ENCODE results near the gene SLC1A7.

Gene SLC1A7

DNA sequence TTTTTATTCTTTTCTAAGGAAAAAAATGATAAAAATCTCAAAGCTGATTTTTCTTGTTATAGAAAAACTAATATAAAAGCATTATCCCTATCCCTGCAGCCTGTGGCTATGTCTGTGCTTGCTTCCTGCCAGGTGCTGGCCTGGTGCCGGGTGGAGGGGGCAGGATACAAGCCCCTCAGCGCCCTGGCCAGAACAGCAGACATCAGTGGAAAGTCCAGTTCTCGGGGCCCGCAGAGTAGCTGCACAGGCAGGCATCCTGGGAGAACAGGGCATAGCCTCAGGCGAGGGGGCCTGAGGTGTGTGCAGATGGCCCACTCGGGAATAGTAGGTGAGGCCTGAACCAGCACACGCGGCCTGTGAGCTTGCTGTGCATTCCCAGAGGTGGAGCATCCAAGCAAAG is 57.0 kb downstream of the SLC1A7 start:
- no peaks in the 10 kb centered on the region for H4K20me1 ChIP-seq (ENCODE audit: control insufficient read depth, insufficient read depth, low read depth, low read length)
- no peak overlapping the region for H3K4me3 ChIP-seq (ENCODE audit: low read length)
- H3K4me2 ChIP-seq (ENCODE audit: low read length): no peak overlapping the region
- H3K36me3 ChIP-seq (ENCODE audit: control insufficient read depth, low read length): no peaks in the 10 kb centered on the region
- H3K9me2 ChIP-seq (replicated peaks; ENCODE audit: control insufficient read depth, low read length): no peaks in the 10 kb centered on the region
- no peaks in the 10 kb centered on the region for H3K79me2 ChIP-seq (ENCODE audit: control insufficient read depth, low read length)
- no peak for TF ChIP-seq EZH2phosphoT487 (IDR thresholded peaks at IDR 0.05; ENCODE audit: borderline replicate concordance, low read length)
- no peaks in the 10 kb centered on the region for H3K9me3 ChIP-seq (ENCODE audit: control insufficient read depth, insufficient read depth, low read length)
- H3K4me1 ChIP-seq (ENCODE audit: control insufficient read depth, low read length): no peaks in the 10 kb centered on the region
- no peaks in the 10 kb centered on the region for H3F3A ChIP-seq (ENCODE audit: control insufficient read depth, insufficient read depth)
- no peaks in the 10 kb centered on the region for H3K27me3 ChIP-seq (ENCODE audit: control insufficient read depth, low read length)
- no peak overlapping the region for H3K27ac ChIP-seq (ENCODE audit: low read depth, low read length)

DNA sequence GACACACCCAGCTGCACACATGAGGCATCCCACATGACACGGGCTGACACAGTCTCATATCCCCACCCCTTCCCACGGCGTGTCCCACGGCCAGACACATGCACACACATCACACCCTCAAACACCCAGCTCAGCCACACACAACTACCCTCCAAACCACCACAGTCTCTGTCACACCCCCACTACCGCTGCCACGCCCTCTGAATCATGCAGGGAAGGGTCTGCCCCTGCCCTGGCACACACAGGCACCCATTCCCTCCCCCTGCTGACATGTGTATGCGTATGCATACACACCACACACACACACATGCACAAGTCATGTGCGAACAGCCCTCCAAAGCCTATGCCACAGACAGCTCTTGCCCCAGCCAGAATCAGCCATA is 57.9 kb downstream of the SLC1A7 start:
- no peaks in the 10 kb centered on the region for H3K36me3 ChIP-seq (ENCODE audit: control insufficient read depth, low read length)
- H3K9me2 ChIP-seq (replicated peaks; ENCODE audit: control insufficient read depth, low read length): no peaks in the 10 kb centered on the region
- no peak overlapping the region for H3K4me3 ChIP-seq (ENCODE audit: low read length)
- H3K27me3 ChIP-seq (ENCODE audit: control insufficient read depth, low read length): no peaks in the 10 kb centered on the region
- no peaks in the 10 kb centered on the region for H3K9me3 ChIP-seq (ENCODE audit: control insufficient read depth, insufficient read depth, low read length)
- H3K79me2 ChIP-seq (ENCODE audit: control insufficient read depth, low read length): no peaks in the 10 kb centered on the region
- no peak overlapping the region for H3K4me2 ChIP-seq (ENCODE audit: low read length)
- no peaks in the 10 kb centered on the region for H3F3A ChIP-seq (ENCODE audit: control insufficient read depth, insufficient read depth)
- H4K20me1 ChIP-seq (ENCODE audit: control insufficient read depth, insufficient read depth, low read depth, low read length): no peaks in the 10 kb centered on the region
- no peak overlapping the region for H3K27ac ChIP-seq (ENCODE audit: low read depth, low read length)
- no peak for TF ChIP-seq EZH2phosphoT487 (IDR thresholded peaks at IDR 0.05; ENCODE audit: borderline replicate concordance, low read length)
- TF ChIP-seq, protein P1, sequence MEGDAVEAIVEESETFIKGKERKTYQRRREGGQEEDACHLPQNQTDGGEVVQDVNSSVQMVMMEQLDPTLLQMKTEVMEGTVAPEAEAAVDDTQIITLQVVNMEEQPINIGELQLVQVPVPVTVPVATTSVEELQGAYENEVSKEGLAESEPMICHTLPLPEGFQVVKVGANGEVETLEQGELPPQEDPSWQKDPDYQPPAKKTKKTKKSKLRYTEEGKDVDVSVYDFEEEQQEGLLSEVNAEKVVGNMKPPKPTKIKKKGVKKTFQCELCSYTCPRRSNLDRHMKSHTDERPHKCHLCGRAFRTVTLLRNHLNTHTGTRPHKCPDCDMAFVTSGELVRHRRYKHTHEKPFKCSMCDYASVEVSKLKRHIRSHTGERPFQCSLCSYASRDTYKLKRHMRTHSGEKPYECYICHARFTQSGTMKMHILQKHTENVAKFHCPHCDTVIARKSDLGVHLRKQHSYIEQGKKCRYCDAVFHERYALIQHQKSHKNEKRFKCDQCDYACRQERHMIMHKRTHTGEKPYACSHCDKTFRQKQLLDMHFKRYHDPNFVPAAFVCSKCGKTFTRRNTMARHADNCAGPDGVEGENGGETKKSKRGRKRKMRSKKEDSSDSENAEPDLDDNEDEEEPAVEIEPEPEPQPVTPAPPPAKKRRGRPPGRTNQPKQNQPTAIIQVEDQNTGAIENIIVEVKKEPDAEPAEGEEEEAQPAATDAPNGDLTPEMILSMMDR (IDR thresholded peaks at IDR 0.05; ENCODE audit: low read depth, low read length, poor library complexity, severe bottlenecking): no peak
- no peaks in the 10 kb centered on the region for H3K4me1 ChIP-seq (ENCODE audit: control insufficient read depth, low read length)

DNA sequence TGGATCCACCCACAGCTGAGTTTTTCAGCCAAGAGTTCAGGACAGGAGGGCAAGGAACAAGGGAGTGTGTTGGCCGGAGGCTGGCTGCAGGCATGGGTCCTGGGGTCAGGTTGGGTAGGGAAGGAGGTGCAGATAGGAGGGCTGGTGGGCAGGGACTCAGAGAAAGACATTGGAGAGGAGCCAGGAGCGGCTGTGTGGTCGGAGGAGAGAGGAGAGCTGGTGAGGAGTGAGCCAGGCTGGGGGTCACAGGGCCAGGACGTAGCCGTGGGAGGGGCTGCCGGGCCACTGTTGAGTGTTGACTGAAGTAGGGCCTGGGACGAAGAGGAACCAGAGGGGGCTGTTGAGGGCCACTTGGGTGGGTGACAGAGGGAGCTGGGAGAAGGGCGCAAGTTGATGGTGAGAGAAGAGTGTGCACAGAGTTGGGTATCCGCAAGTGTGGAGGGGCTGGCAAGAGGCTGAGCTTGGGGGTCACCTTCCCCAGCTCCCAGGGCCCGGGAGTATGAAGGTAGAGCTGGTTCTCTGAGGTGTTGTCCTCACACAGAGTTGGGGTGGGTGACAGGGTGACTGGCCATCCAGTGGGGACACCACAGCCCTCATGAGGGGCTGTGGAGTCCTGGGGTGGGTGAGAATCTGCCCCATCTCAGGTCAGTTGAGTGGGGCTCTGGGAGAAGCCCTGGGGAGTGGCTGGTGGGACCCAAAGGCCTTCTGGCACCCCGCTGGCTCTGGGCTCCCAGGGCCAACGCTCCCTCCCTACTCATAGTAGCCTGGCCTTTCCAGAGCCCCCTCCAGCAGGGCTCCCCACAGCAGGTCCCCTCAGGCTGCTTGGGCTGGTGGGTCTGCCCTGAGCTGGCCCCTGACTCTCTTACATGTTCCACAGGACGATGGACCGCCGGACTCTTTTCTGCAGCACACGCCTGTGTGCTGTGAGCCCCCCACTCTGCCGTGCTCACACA is 58.5 kb downstream of the SLC1A7 start:
- Histone ChIP-seq H3K9me3 (ENCODE audit: control insufficient read depth, insufficient read depth, low read length) (no peaks in the 10 kb centered on the region), H4K20me1 (ENCODE audit: control insufficient read depth, insufficient read depth, low read depth, low read length) (no peaks in the 10 kb centered on the region), H3K27me3 (ENCODE audit: control insufficient read depth, low read length) (no peaks in the 10 kb centered on the region), H3K79me2 (ENCODE audit: control insufficient read depth, low read length) (no peaks in the 10 kb centered on the region), H3K36me3 (ENCODE audit: control insufficient read depth, low read length) (no peaks in the 10 kb centered on the region), H3K4me3 (ENCODE audit: low read length) (no peak overlapping the region), H3K4me1 (ENCODE audit: control insufficient read depth, low read length) (no peaks in the 10 kb centered on the region), H3F3A (ENCODE audit: control insufficient read depth, insufficient read depth) (no peaks in the 10 kb centered on the region), H3K9me2 (replicated peaks; ENCODE audit: control insufficient read depth, low read length) (no peaks in the 10 kb centered on the region), H3K27ac (ENCODE audit: low read depth, low read length) (no peak overlapping the region), H3K4me2 (ENCODE audit: low read length) (no peak overlapping the region)
- TF ChIP-seq, protein P1 (IDR thresholded peaks at IDR 0.05; ENCODE audit: low read depth, low read length, poor library complexity, severe bottlenecking): no peak
- no peak for TF ChIP-seq EZH2phosphoT487 (IDR thresholded peaks at IDR 0.05; ENCODE audit: borderline replicate concordance, low read length)

DNA sequence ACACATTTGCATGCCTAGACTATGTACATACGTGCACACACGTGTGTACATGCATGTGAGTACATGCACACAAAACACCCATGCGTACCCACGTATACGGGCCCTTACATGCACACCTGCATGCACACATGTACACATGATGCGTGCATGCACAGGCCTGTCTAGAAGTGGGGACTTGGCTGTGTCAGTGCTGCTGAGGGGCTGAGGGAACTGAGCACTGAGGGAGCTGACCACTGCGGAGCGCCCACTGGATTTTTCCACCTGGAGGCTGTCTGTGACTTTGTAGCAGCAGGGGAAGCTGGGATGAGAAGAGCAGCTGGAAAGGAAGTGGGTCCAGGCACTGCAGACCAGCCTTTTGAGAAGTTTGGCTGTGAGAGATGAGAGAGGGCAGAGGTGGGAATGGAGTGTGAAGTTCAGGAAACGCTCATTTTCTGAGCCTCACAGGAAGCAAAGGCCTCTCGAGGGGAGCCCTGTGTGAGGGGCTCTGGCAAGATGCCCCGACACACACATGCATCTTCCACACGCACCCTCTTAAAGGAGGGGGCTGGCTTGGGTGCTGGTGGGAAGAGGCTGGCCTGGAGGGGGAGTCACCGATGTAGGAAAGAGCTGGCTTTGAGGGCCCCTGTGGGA is 59.5 kb downstream of the SLC1A7 start:
- Histone ChIP-seq H3K79me2 (ENCODE audit: control insufficient read depth, low read length) (no peaks in the 10 kb centered on the region), H3K4me3 (ENCODE audit: low read length) (no peak overlapping the region), H4K20me1 (ENCODE audit: control insufficient read depth, insufficient read depth, low read depth, low read length) (no peaks in the 10 kb centered on the region), H3K27me3 (ENCODE audit: control insufficient read depth, low read length) (no peaks in the 10 kb centered on the region), H3K36me3 (ENCODE audit: control insufficient read depth, low read length) (no peaks in the 10 kb centered on the region), H3F3A (ENCODE audit: control insufficient read depth, insufficient read depth) (no peaks in the 10 kb centered on the region), H3K9me2 (replicated peaks; ENCODE audit: control insufficient read depth, low read length) (no peaks in the 10 kb centered on the region), H3K27ac (ENCODE audit: low read depth, low read length) (no peak overlapping the region), H3K9me3 (ENCODE audit: control insufficient read depth, insufficient read depth, low read length) (no peaks in the 10 kb centered on the region), H3K4me1 (ENCODE audit: control insufficient read depth, low read length) (no peaks in the 10 kb centered on the region), H3K4me2 (ENCODE audit: low read length) (no peak overlapping the region)
- TF ChIP-seq, protein P1 (IDR thresholded peaks at IDR 0.05; ENCODE audit: low read depth, low read length, poor library complexity, severe bottlenecking): no peak
- no peak for TF ChIP-seq EZH2phosphoT487 (IDR thresholded peaks at IDR 0.05; ENCODE audit: borderline replicate concordance, low read length)
